Stimulated activated naive CD8-positive, alpha-beta T cell treated with anti-CD3 and anti-CD28 coated beads, Interleukin-15, Interleukin-2, amounts not matched to agents 100 ng/mL and 50 ng/mL, for 24 hours (primary cell): ENCODE results near the gene MAP7D2.
"Not testable (repeated sequence)": the region's sequence is repeated elsewhere in the genome, so short reads cannot be mapped to it uniquely, and the experiment has no call there.

Experiments
- H3K27ac Mint-ChIP-seq: one replicate; pipeline ENCODE4 v1.8.0; 2021; ENCODE audit warnings: mild to moderate bottlenecking, mixed read lengths
- H3K27me3 Mint-ChIP-seq: one replicate; pipeline ENCODE4 v1.8.0; 2021; ENCODE audit warnings: mixed read lengths
- H3K36me3 Mint-ChIP-seq: one replicate; pipeline ENCODE4 v1.8.0; 2021; ENCODE audit warnings: low read depth, mixed read lengths
- H3K4me1 Mint-ChIP-seq: one replicate; pipeline ENCODE4 v1.8.0; 2021; ENCODE audit warnings: low read depth, mixed read lengths
- H3K4me3 Mint-ChIP-seq: one replicate; pipeline ENCODE4 v1.8.0; 2021; ENCODE audit warnings: mild to moderate bottlenecking, mixed read lengths
- H3K9me3 Mint-ChIP-seq: one replicate; pipeline ENCODE4 v1.8.0; 2021; ENCODE audit warnings: mixed read lengths

MAP7D2 gene

GRCh38 chrX:20129547-20129946, 12.8 kb upstream of the MAP7D2 start:
- peaks cover 28% of the 10 kb centered on the region for H3K36me3 Mint-ChIP-seq
- peaks cover 4% of the 10 kb centered on the region for H3K4me1 Mint-ChIP-seq
- H3K27ac Mint-ChIP-seq = no peak overlapping the region
- H3K9me3 Mint-ChIP-seq = no peaks in the 10 kb centered on the region
- H3K4me3 Mint-ChIP-seq = no peak overlapping the region
- no peaks in the 10 kb centered on the region for H3K27me3 Mint-ChIP-seq

- Mint-ChIP-seq H3K36me3 (peaks cover 33% of the 10 kb centered on the region), H3K4me3 (no peak overlapping the region), H3K9me3 (no peaks in the 10 kb centered on the region), H3K27me3 (no peaks in the 10 kb centered on the region), H3K4me1 (peaks cover 4% of the 10 kb centered on the region), H3K27ac (no peak overlapping the region)
Measured at GRCh38 chrX:20128670-20129069, 12.0 kb upstream of the MAP7D2 start.

GRCh38 chrX:20127440-20127839, 10.7 kb upstream of the MAP7D2 start:
- H3K27me3 Mint-ChIP-seq, H3K4me3 Mint-ChIP-seq, H3K4me1 Mint-ChIP-seq, H3K9me3 Mint-ChIP-seq, H3K27ac Mint-ChIP-seq: not testable (repeated sequence)
- peaks cover 25% of the 10 kb centered on the region for H3K36me3 Mint-ChIP-seq

GRCh38 chrX:20126833-20127232, 10.1 kb upstream of the MAP7D2 start:
- not testable (repeated sequence) for H3K4me3 Mint-ChIP-seq, H3K27me3 Mint-ChIP-seq, H3K9me3 Mint-ChIP-seq, H3K4me1 Mint-ChIP-seq, H3K27ac Mint-ChIP-seq
- H3K36me3 Mint-ChIP-seq = peaks cover 23% of the 10 kb centered on the region

GRCh38 chrX:20124964-20125363, 8.3 kb upstream of the MAP7D2 start:
- peaks cover 17% of the 10 kb centered on the region for H3K36me3 Mint-ChIP-seq

GRCh38 chrX:20118065-20118824, 1.5 kb upstream of the MAP7D2 start:
- Mint-ChIP-seq H3K36me3 (no peaks in the 10 kb centered on the region), H3K4me1 (peaks cover 3% of the 10 kb centered on the region), H3K9me3 (no peaks in the 10 kb centered on the region), H3K27ac (no peak overlapping the region), H3K4me3 (no peak overlapping the region), H3K27me3 (peaks cover 16% of the 10 kb centered on the region)

More at GRCh38 chrX:20124964-20125363, 8.3 kb upstream of the MAP7D2 start:
- Mint-ChIP-seq H3K4me1 (no peaks in the 10 kb centered on the region), H3K4me3 (no peak overlapping the region), H3K9me3 (no peaks in the 10 kb centered on the region), H3K27ac (no peak overlapping the region), H3K27me3 (no peaks in the 10 kb centered on the region)

GRCh38 chrX:20116087-20116576, 575 bp downstream of the MAP7D2 start:
- peaks cover 16% of the 10 kb centered on the region for H3K27me3 Mint-ChIP-seq
- no peaks in the 10 kb centered on the region for H3K36me3 Mint-ChIP-seq
- peak overlapping the region; percentile 45 for H3K4me3 Mint-ChIP-seq
- H3K4me1 Mint-ChIP-seq = peaks cover 3% of the 10 kb centered on the region
- H3K9me3 Mint-ChIP-seq = no peaks in the 10 kb centered on the region
- H3K27ac Mint-ChIP-seq = no peak overlapping the region

- H3K36me3 Mint-ChIP-seq = no peaks in the 10 kb centered on the region
- H3K27me3 Mint-ChIP-seq = peaks cover 16% of the 10 kb centered on the region
- no peaks in the 10 kb centered on the region for H3K9me3 Mint-ChIP-seq
- no peaks in the 10 kb centered on the region for H3K4me1 Mint-ChIP-seq
- H3K4me3 Mint-ChIP-seq = no peak overlapping the region
- H3K27ac Mint-ChIP-seq = no peak overlapping the region
Measured at GRCh38 chrX:20112022-20112774, 4.5 kb downstream of the MAP7D2 start.

GRCh38 chrX:20111271-20111670, 5.4 kb downstream of the MAP7D2 start:
- Mint-ChIP-seq H3K27me3 (peaks cover 16% of the 10 kb centered on the region), H3K9me3 (no peaks in the 10 kb centered on the region), H3K27ac (no peak overlapping the region), H3K4me3 (no peak overlapping the region), H3K4me1 (no peaks in the 10 kb centered on the region), H3K36me3 (no peaks in the 10 kb centered on the region)

- H3K9me3 Mint-ChIP-seq = no peaks in the 10 kb centered on the region
- no peak overlapping the region for H3K4me3 Mint-ChIP-seq
- no peaks in the 10 kb centered on the region for H3K36me3 Mint-ChIP-seq
- H3K27ac Mint-ChIP-seq = no peak overlapping the region
- H3K27me3 Mint-ChIP-seq = no peaks in the 10 kb centered on the region
- peaks cover 6% of the 10 kb centered on the region for H3K4me1 Mint-ChIP-seq
Measured at GRCh38 chrX:20101934-20102581, 14.6 kb downstream of the MAP7D2 start.

- no peaks in the 10 kb centered on the region for H3K27me3 Mint-ChIP-seq
- no peak overlapping the region for H3K4me3 Mint-ChIP-seq
- H3K36me3 Mint-ChIP-seq = no peaks in the 10 kb centered on the region
- no peaks in the 10 kb centered on the region for H3K4me1 Mint-ChIP-seq
- H3K9me3 Mint-ChIP-seq = no peaks in the 10 kb centered on the region
- no peak overlapping the region for H3K27ac Mint-ChIP-seq
Measured at GRCh38 chrX:20091499-20091898, 25.2 kb downstream of the MAP7D2 start.

- no peaks in the 10 kb centered on the region for H3K4me1 Mint-ChIP-seq
- no peak overlapping the region for H3K4me3 Mint-ChIP-seq
- H3K27ac Mint-ChIP-seq = no peak overlapping the region
- no peaks in the 10 kb centered on the region for H3K27me3 Mint-ChIP-seq
- H3K9me3 Mint-ChIP-seq = no peaks in the 10 kb centered on the region
- no peaks in the 10 kb centered on the region for H3K36me3 Mint-ChIP-seq
Measured at GRCh38 chrX:20089845-20090244, 26.9 kb downstream of the MAP7D2 start.

- H3K27ac Mint-ChIP-seq = no peak overlapping the region
- H3K36me3 Mint-ChIP-seq = no peaks in the 10 kb centered on the region
- H3K4me1 Mint-ChIP-seq = no peaks in the 10 kb centered on the region
- no peaks in the 10 kb centered on the region for H3K9me3 Mint-ChIP-seq
- H3K4me3 Mint-ChIP-seq = no peak overlapping the region
- H3K27me3 Mint-ChIP-seq = no peaks in the 10 kb centered on the region
Measured at GRCh38 chrX:20080277-20080676, 36.4 kb downstream of the MAP7D2 start.

- no peaks in the 10 kb centered on the region for H3K27me3 Mint-ChIP-seq
- no peak overlapping the region for H3K4me3 Mint-ChIP-seq
- H3K9me3 Mint-ChIP-seq = no peaks in the 10 kb centered on the region
- H3K4me1 Mint-ChIP-seq = no peaks in the 10 kb centered on the region
- H3K27ac Mint-ChIP-seq = no peak overlapping the region
- no peaks in the 10 kb centered on the region for H3K36me3 Mint-ChIP-seq
Measured at GRCh38 chrX:20071511-20072079, 45.1 kb downstream of the MAP7D2 start.
